ENCODE measurements around the gene PPP1R15A.

Gene PPP1R15A

GRCh38 chr19:48925240-48925843 is 53.1 kb downstream of the PPP1R15A start:
- Histone ChIP-seq H2AFZ (ENCODE audit: low read depth, low read length) (no peak overlapping the region), H3K27me3 (ENCODE audit: insufficient read depth, low read length, poor library complexity) (no peaks in the 10 kb centered on the region), H3K36me3 (ENCODE audit: insufficient read depth, low read length) (peaks cover 27% of the 10 kb centered on the region), H4K20me1 (ENCODE audit: insufficient read depth, low read length) (0 out of 2 replicates have a peak, but pooled peaks cover 4% of the 10 kb centered on the region), H3K79me2 (ENCODE audit: insufficient read depth, low read length) (no peaks in the 10 kb centered on the region), H3K4me3 (ENCODE audit: low read depth in 1 of 2, low read length in 2 of 2) (no peak overlapping the region), H3K9ac (ENCODE audit: low read depth, low read length) (no peak overlapping the region), H3K27ac (ENCODE audit: low read length) (no peak overlapping the region), H3K4me2 (ENCODE audit: insufficient read depth, low read length) (no peak overlapping the region), H3K9me3 (ENCODE audit: insufficient read depth, low read length, severe bottlenecking) (no peaks in the 10 kb centered on the region), H3K4me1 (ENCODE audit: insufficient read depth, low read length) (no peaks in the 10 kb centered on the region)
- no peak for TF ChIP-seq EZH2 (IDR thresholded peaks at IDR 0.05; ENCODE audit: borderline replicate concordance, low read depth, low read length, severe bottlenecking)
- TF ChIP-seq CTCF (IDR thresholded peaks at IDR 0.05; ENCODE audit: borderline replicate concordance, extremely low read depth, low read length, poor library complexity, severe bottlenecking): no peak
- ATAC-seq (ENCODE audit: insufficient read depth, low read depth): no peak
- no peak for DNase-seq

Data from DND-41 (cell line).